ENCODE results near the gene SCN10A.

DNA sequence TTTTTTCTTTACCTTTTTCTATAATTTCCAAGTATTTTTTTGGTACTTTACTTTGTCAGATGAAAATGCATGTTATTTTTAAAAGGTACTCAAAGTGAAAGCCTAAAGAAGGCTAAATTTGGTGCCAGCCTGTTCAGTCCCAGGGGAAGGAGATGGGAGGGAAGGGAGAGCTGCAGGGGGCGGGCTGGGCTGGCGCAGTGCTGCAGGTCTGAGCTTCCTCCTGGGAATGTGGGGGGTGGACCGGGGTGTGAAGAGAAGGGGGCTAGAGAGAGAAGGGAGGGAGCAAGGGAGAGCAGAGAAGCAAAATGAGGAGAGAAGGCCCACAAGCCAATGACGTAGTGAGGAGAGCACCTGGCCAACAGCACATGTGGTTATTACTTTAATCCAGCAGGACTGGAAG lies 95.6 kb downstream of the SCN10A start:
- TF ChIP-seq, protein P1, sequence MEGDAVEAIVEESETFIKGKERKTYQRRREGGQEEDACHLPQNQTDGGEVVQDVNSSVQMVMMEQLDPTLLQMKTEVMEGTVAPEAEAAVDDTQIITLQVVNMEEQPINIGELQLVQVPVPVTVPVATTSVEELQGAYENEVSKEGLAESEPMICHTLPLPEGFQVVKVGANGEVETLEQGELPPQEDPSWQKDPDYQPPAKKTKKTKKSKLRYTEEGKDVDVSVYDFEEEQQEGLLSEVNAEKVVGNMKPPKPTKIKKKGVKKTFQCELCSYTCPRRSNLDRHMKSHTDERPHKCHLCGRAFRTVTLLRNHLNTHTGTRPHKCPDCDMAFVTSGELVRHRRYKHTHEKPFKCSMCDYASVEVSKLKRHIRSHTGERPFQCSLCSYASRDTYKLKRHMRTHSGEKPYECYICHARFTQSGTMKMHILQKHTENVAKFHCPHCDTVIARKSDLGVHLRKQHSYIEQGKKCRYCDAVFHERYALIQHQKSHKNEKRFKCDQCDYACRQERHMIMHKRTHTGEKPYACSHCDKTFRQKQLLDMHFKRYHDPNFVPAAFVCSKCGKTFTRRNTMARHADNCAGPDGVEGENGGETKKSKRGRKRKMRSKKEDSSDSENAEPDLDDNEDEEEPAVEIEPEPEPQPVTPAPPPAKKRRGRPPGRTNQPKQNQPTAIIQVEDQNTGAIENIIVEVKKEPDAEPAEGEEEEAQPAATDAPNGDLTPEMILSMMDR (conservative IDR thresholded peaks at IDR 0.05; ENCODE audit: low read depth in 2 of 2), result no peak
- TF ChIP-seq POLR2AphosphoS5 (IDR thresholded peaks at IDR 0.05; ENCODE audit: low read depth), result no peak
- TF ChIP-seq JUNB (IDR thresholded peaks at IDR 0.05; ENCODE audit: unreplicated experiment), result no peak
- TF ChIP-seq, protein P2, sequence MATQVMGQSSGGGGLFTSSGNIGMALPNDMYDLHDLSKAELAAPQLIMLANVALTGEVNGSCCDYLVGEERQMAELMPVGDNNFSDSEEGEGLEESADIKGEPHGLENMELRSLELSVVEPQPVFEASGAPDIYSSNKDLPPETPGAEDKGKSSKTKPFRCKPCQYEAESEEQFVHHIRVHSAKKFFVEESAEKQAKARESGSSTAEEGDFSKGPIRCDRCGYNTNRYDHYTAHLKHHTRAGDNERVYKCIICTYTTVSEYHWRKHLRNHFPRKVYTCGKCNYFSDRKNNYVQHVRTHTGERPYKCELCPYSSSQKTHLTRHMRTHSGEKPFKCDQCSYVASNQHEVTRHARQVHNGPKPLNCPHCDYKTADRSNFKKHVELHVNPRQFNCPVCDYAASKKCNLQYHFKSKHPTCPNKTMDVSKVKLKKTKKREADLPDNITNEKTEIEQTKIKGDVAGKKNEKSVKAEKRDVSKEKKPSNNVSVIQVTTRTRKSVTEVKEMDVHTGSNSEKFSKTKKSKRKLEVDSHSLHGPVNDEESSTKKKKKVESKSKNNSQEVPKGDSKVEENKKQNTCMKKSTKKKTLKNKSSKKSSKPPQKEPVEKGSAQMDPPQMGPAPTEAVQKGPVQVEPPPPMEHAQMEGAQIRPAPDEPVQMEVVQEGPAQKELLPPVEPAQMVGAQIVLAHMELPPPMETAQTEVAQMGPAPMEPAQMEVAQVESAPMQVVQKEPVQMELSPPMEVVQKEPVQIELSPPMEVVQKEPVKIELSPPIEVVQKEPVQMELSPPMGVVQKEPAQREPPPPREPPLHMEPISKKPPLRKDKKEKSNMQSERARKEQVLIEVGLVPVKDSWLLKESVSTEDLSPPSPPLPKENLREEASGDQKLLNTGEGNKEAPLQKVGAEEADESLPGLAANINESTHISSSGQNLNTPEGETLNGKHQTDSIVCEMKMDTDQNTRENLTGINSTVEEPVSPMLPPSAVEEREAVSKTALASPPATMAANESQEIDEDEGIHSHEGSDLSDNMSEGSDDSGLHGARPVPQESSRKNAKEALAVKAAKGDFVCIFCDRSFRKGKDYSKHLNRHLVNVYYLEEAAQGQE (IDR thresholded peaks at IDR 0.05; ENCODE audit: unreplicated experiment), result no peak
- TF ChIP-seq EZH2 (IDR thresholded peaks at IDR 0.05; ENCODE audit: low read depth, unreplicated experiment), result no peak
- no peak for TF ChIP-seq EZH2phosphoT487 (IDR thresholded peaks at IDR 0.05; ENCODE audit: unreplicated experiment)
- no peak for TF ChIP-seq ZNF331 (CRISPR knock-in tag; IDR thresholded peaks at IDR 0.05; ENCODE audit: low read depth)
- TF ChIP-seq CREB1 (CRISPR knock-in tag; IDR thresholded peaks at IDR 0.05; ENCODE audit: low read depth), result no peak
- no peak for TF ChIP-seq NANOG (IDR thresholded peaks at IDR 0.05; ENCODE audit: borderline replicate concordance)
- TF ChIP-seq STAT1 (IDR thresholded peaks at IDR 0.05; ENCODE audit: unreplicated experiment), result no peak
- TF ChIP-seq ZNF114 (CRISPR knock-in tag; IDR thresholded peaks at IDR 0.05), result no peak
- TF ChIP-seq, protein P3, sequence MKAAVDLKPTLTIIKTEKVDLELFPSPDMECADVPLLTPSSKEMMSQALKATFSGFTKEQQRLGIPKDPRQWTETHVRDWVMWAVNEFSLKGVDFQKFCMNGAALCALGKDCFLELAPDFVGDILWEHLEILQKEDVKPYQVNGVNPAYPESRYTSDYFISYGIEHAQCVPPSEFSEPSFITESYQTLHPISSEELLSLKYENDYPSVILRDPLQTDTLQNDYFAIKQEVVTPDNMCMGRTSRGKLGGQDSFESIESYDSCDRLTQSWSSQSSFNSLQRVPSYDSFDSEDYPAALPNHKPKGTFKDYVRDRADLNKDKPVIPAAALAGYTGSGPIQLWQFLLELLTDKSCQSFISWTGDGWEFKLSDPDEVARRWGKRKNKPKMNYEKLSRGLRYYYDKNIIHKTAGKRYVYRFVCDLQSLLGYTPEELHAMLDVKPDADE (IDR thresholded peaks at IDR 0.05), result no peak
